PFSK-1 (cell line): ENCODE measurements around the gene NXPH1.

Experiments used
- FOXP2 ChIP-seq: optimal IDR thresholded peaks from 2 replicates; pipeline ENCODE3; 2011; ENCODE audit warnings: borderline replicate concordance, control low read depth, inconsistent platforms; ENCODE audit not compliant: insufficient read depth; ENCODE audit errors: extremely low read length, extremely low read depth
- POLR2AphosphoS5 ChIP-seq: IDR thresholded peaks from 2 replicates; pipeline ENCODE4 v1.6.1; 2012; ENCODE audit warnings: low read depth, mild to moderate bottlenecking, control low read depth, low read length, moderate library complexity
- REST ChIP-seq, 2 experiments: IDR thresholded peaks; 2 replicates each; pipeline versions ENCODE4 v1.6.1 to v1.8.0; 2011 to 2012; ENCODE audit warnings: low read depth in 2 of 2, low read length in 2 of 2, control low read depth in 1 of 2, inconsistent platforms in 1 of 2, mild to moderate bottlenecking in 1 of 2, moderate library complexity in 1 of 2; ENCODE audit not compliant: insufficient read depth in 1 of 2
- SIN3A ChIP-seq: IDR thresholded peaks from 2 replicates; pipeline ENCODE4 v1.6.1; 2012; ENCODE audit warnings: mild to moderate bottlenecking, low read length, moderate library complexity, borderline replicate concordance; ENCODE audit not compliant: insufficient read depth
- TAF1 ChIP-seq: IDR thresholded peaks from 2 replicates; pipeline ENCODE4 v1.6.1; 2012; ENCODE audit warnings: low read length, control low read depth, borderline replicate concordance; ENCODE audit not compliant: insufficient read depth

NXPH1 gene

DNA sequence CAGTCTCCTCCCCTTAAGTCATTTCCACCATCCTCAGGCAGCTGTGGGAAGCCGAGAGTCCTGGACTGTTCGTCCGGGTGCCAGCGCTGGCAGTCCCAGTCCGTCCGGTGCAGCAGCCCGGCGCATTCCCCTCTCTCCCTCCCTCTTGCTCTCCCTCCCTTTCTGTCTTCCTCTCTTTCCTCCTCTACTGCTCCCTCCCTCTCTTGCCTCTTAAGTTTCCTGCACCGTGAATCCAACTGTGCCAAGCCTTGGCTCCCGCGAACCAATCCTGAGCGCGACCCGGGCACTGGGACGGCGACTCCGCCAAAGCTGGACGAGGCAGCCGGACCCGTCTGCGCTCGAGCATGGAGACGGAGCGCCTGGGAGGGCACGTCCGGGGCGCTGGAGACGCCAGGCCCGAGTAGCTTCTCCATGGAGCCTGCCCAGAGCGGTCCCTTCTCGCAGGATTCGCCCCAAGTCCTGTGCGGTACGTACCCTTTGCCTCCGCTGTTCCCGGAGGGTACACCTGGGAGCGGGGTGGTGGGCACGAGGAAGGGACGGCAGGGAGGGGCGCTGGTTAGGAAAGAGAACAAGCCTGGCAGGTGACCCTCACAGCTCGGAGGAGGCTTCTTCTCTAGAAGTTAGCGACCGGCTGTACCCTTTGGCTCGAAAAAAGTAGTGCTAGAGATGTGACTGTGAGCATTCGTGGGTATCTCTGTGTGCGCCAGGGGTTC lies 1.0 kb downstream of the NXPH1 start:
- no peak for TF ChIP-seq SIN3A
- TF ChIP-seq TAF1, result no peak
- TF ChIP-seq FOXP2, result no peak
- TF ChIP-seq POLR2AphosphoS5, result no peak
- no peak for TF ChIP-seq REST (IDR thresholded peaks at IDR 0.05; ENCODE audit: insufficient read depth in 1 of 2, low read depth in 2 of 2, low read length in 2 of 2)

DNA sequence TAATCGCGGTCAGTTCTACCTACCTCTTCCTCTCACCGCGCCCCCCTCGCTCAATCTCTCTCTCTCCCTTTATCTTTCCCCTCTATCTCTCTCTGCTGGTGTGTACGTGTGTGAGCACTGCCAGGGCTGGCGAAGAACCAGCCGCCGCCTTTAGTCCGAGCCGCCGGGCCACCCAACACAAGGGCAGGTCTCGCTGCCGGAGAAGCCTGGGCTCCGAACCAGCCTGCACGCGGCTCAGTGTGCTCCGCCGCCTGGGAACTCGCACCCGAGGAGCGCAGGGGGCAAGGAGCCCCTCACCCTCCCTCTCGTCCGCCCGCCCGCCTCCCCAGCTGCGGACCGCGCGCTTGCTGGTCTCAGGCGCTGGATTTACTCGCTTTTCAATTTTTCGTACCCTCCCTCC lies 1.7 kb downstream of the NXPH1 start:
- no peak for TF ChIP-seq REST (IDR thresholded peaks at IDR 0.05; ENCODE audit: insufficient read depth in 1 of 2, low read depth in 2 of 2, low read length in 2 of 2)
- TF ChIP-seq POLR2AphosphoS5, result no peak
- no peak for TF ChIP-seq FOXP2
- TF ChIP-seq TAF1, result no peak
- no peak for TF ChIP-seq SIN3A

- TF ChIP-seq REST (IDR thresholded peaks at IDR 0.05; ENCODE audit: insufficient read depth in 1 of 2, low read depth in 2 of 2, low read length in 2 of 2) (no peak), POLR2AphosphoS5 (no peak), SIN3A (no peak), FOXP2 (no peak), TAF1 (no peak)
Measured at GRCh38 chr7:8435590-8436545, 2.5 kb downstream of the NXPH1 start.

- TF ChIP-seq TAF1 (no peak), FOXP2 (peak; percentile 78), REST (IDR thresholded peaks at IDR 0.05; ENCODE audit: insufficient read depth in 1 of 2, low read depth in 2 of 2, low read length in 2 of 2) (peak; percentile 39 to 51; a peak in 1 of 4 replicates), SIN3A (no peak), POLR2AphosphoS5 (no peak)
Measured at GRCh38 chr7:8436965-8437364, 3.6 kb downstream of the NXPH1 start.
